GM21360 (cell line): ENCODE results near the gene KSR1.

ENCODE experiments used
- ATAC-seq: cut with Tn5 transposase; IDR thresholded peaks from one replicate; pipeline ENCODE4 v1.9.1; 2021; ENCODE audit warnings: mild to moderate bottlenecking, moderate library complexity; ENCODE audit not compliant: unreplicated experiment

KSR1 gene

DNA sequence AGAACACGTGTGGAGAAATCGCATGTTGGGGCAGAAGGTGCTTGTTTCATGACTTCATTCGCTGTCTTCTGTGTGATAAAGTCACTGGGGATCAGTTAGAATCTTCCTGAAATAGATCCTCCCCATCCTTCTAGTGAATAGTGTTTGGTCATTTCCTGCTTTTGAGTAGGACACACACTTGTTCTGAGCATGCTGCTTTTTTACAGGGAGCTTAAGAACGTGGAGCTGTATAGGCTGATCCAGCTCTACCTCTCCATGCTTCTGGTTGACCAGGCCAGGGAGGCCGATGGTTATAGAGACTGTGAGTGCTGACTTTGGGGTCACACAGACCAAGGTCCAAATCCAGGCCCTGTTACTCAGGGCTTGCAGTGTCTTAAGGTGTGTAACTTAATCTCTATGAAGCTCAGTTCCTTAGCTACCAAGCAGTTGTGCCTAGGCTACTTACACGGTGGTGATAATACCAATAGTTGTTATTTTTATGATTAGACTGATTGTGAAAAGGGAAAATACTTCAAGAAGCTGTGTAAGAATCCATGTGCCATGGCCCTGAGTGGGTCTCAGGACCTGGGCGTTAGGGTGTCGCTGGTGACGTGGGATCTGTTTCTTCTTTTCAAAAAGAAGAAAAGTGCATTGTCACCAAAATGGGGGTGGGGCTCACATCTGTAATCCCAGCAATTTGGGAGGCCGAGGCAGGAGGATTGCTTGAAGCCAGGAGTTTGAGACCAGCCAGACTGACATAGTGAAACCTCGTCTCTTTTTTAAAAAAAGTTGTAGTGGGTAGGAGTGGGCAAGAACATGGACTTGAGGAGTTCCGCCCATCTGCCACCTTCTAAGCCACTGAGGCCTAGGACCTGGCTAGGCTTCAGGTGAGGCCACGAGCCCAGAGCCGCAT is 110.7 kb downstream of the KSR1 start:
- ATAC-seq: no peak

DNA sequence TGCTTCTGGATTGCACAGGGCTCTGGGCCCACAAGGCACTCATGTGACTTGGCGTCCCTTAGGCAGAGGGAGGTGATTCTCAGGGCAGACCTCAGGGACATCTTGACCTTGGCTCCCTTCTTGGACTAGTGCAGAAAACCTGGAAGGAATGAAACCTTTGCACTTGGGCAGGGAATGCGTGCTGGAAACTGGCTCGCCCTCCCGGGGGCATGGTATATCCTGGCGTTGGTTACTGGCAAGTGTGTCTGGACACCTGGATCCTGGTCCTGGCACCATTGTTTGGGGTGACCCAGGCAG is 111.3 kb downstream of the KSR1 start:
- no peak for ATAC-seq

GRCh38 chr17:27568216-27568615 is 112.0 kb downstream of the KSR1 start:
- no peak for ATAC-seq

DNA sequence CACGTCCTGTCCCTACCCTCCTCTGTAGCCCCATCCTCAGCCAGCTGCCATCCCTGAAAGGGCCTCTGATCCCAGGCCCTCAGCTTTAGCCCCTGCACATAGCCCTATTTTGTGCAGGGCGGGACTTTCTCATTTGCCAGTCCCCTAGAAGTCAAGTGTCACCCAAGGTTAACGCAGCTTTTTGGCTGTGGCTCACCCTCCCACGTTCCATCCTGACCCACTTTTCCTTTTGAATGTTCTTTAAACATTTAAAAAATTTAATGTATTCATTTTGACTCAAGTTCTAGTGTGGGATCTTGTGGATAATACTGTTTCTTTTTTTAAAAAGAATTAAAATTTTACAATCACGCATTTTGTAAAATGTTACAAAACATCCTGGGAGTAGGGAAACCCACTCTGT is 112.6 kb downstream of the KSR1 start:
- ATAC-seq: no peak

DNA sequence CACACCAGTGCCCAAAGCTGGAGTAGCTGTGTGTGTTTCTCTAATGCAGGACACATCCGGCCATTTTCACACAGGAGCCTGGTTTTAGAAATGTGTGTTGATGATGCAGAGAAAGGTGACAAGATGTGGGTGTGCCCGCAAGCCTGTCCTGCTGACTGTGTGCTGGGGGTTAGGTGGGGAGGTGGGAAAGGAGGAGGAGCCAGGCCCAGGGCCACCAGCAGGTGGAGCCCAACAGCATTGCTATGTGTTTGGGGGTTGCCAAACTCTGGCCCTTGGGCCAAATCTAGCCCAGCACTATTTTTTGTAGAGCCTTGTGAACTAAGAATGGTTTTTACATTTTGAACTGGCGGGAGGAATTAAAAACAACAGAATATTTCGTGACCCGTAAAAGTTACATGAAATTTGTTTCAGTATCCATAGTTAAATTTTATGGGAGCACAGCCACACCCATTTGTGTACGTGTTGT is 113.0 kb downstream of the KSR1 start:
- peak; percentile 61 for ATAC-seq

GRCh38 chr17:27569884-27570577 is 113.8 kb downstream of the KSR1 start:
- no peak for ATAC-seq

GRCh38 chr17:27570578-27570914 is 114.3 kb downstream of the KSR1 start:
- ATAC-seq: no peak

- no peak for ATAC-seq
Observed at GRCh38 chr17:27571563-27572352, 115.5 kb downstream of the KSR1 start.

GRCh38 chr17:27572665-27573064 is 116.4 kb downstream of the KSR1 start:
- no peak for ATAC-seq

DNA sequence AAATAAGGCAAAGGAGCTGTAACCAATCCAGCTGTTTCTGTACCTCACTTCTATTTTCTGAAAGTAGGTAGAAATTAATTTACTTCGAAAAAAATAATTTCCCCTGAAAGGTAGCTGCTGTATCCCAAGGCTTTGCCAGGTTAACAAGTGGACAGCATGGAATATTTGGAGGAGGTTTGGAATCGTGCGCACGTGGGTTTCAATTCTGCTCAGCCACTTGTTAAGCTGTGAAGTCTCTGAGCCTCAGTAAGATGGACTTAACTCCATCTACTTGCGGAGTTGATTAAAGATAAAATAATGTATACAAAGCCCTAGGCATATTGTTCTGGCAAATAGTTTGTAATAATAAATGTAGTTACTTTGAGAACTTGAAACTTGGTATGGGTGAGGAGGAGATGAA is 117.3 kb downstream of the KSR1 start:
- no peak for ATAC-seq

DNA sequence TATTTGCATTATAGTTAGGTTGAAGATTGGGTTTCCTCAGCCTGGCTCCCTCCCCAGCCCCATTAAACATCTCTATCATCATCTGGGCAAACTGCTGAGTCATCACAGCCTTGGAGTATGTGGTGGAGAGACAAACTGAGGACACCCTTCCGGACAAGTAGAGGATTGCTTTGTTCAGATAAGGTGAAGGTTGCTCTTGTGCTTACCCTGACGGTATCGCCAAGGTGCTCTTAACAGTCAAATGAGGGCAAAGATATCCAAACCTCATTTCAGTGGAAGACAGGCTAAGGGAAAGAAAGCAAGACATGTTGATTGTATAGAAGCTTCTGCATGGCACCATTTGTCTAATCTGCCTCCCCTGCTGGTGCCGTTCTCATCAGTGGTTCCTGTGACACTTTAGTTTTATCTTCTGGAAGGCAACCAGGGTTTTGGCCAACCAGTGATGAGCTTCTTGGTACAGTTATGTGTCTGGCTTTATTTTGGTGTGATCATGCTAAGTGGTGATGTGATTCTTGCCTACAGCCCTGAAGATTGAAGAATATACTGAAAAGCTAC is 117.8 kb downstream of the KSR1 start:
- no peak for ATAC-seq

- ATAC-seq: no peak
Observed at GRCh38 chr17:27575096-27575911, 119.1 kb downstream of the KSR1 start.

DNA sequence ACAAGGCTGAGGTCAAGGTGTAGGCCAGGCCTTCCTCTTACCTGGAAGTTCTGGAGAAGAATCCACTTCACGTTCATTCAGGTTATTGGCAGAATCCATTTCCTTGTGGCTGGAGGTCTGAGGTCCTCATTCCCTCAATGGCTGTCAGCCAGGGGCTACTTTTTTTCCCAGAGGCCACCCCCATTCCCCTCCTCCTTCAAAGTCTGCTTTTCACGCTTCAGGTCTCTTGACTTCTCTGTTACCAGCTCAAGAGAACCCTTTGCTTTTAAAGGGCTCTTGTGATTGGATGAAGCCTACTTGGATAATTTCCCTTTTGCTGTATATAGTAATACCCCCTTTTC is 119.6 kb downstream of the KSR1 start:
- no peak for ATAC-seq

DNA sequence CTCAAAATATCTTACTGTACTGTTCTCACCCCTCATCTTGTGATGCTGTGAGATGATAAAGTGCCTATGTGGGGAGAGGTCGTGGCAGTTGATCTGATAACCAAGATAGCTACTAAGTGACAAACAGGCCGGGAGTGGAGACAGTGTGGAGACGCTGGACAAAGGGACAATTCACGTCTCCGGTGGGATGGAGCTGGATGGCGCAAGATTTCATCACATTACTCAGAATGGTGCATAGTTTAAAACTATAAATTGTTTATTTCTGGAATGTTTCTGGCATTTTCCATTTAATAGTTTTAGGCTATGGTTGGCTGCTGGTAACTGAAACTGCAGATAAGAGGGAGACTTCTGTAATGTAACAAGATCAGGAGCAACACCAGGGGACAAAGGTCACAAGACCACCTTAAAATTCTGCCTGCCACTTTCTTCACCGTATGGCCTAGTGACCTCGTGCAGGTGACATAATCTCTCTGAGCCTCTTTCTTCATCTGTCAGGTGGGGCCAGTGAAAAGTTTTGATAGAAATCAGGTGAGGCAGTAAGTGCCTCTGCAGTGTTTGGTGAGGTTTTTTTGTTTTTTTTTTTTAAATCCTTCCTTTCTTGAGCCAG is 120.3 kb downstream of the KSR1 start:
- no peak for ATAC-seq

DNA sequence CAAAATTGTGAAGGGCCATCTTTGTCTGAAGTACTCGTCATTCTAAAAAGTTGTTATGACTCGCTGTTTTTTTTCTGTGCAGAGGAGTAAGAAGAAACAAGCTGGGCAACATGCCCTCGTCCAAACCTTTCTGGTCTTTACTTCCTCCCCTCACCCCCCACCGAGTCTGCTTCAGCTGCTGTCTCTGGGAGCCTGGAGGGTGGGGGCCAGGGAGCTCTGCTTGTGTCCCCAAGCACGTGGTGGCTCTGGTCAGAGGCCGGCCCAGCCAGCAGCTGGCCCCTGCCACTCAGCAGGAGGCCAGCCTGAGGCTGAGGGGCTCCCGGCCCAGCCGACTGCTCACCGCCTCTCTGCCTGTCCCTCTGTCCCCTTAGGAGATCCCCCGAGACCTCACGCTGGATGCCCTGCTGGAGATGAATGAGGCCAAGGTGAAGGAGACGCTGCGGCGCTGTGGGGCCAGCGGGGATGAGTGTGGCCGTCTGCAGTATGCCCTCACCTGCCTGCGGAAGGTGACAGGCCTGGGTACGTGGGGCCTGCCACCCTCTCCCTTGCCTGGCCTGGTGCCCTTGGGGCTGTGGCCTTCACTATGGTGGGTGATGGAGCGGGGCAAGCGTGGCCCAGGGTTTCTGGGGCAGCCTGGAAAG is 121.0 kb downstream of the KSR1 start:
- no peak for ATAC-seq

DNA sequence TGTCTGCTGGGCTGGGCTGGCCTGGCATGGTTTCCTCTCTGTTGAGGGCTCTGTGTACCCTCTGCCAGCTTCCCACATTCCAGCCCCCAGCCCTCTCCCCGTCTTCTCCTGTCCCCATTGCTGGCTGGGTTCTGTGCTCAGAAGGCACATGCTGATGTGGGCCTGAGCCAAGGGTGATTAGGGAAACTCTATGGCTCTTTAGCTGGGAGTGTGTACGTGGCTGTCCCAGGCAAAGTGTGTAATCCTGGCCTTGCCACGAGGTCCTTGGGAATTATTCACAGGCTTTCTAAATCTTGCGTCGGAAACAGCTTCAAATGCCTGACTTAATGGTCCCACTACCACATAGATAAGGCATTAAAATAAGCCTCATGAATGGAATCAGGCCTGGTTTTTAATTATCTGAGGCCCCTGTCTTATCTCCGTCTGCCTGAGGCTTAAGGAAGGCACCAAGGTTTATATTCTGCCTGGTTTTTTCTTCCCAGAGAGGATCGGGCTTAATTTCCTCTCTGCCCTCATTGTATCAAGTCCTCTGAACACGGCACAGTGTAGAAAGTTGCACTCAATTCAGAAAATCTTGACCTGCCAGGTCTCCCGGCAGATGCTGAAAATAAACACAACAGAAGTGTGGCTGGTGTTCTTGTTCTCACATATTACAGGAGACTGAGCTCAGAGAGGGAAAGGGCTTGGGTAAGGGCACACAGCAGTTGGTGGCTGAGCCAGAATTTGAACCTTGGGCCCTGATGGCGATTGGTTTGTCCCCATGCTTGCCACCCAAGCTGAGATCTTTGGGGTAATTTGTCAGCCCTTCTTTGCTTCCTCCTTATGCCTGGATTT is 121.9 kb downstream of the KSR1 start:
- ATAC-seq: no peak

- ATAC-seq: peak; percentile 84
Observed at GRCh38 chr17:27578718-27579085, 122.5 kb downstream of the KSR1 start.

- ATAC-seq: peak; percentile 12
Observed at GRCh38 chr17:27579304-27579703, 123.1 kb downstream of the KSR1 start.

- no peak for ATAC-seq
Observed at GRCh38 chr17:27579897-27580321, 123.7 kb downstream of the KSR1 start.
